HG03571 (cell line): ENCODE measurements around the gene OVOL1.
"Not testable (repeated sequence)": the region's sequence is repeated elsewhere in the genome, so short reads cannot be mapped to it uniquely, and the experiment has no call there.

Source experiments
- ATAC-seq: cut with Tn5 transposase; IDR thresholded peaks from one replicate; pipeline ENCODE4 v1.9.1; 2021; ENCODE audit not compliant: unreplicated experiment

The OVOL1 gene

DNA sequence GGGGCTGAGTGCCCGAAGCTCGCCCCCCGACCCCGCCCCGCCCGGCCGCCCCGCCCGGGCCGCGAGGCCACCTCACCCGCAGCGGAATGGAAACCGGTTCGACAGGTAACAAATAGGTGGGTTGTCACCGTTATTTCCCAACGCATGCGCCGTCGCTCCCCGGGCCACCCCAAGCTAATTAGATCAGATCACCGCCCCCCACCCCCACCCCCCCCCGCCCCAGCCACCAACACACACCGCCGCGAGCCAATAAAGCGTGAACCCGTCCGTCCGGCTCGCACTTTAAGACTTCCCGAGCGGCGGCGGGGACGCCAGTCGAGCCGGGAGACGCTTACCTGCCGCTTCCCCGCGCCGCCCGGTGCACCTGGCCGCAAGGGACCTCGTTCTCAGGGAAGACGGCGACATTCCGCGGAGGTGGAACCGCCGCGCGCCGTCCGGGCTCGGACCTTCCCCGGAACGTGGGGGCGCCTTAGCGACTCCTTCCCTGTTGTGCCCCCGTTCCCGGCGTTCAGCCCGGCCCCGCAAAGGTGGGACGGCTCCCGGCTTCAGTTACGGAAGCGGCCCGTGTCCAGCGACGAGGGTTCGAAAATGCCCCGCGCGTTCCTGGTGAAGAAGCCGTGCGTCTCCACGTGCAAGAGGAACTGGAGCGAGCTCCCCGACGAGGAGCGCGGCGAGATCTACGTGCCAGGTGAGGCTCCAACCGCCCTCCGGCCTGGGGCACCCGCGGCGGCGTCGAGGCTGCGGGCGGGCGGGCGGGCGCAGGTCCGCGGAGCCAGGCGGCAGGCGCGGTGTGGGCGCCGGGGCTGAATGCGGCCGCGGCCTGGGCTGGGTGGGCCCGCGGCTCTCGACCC is at the start of gene OVOL1:
TSS of gene OVOL1 (plus strand) at position 278 of the 851 bp plus-strand sequence. CDS start at position 589, 311 bp downstream.
- no peak for ATAC-seq

DNA sequence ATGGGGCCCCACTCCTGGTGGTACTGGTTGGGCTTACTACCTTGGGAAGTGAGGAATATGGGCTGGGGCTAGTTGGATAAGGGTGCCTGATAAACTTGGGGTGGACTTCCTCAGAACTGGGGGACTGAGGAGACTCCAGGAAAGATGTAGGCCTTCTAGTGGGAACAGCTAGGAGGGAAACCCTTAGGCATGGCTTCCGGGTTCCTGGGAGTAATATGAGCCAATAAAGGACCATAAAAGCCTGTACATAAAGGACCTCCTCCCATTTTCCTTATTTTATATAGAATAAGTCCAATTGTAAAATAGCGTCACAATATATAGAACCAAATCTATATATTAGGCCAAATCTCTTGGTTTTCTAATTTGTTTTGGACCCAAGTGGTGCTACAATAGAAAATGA is 47.8 kb upstream of the OVOL1 start:
- ATAC-seq: no peak

DNA sequence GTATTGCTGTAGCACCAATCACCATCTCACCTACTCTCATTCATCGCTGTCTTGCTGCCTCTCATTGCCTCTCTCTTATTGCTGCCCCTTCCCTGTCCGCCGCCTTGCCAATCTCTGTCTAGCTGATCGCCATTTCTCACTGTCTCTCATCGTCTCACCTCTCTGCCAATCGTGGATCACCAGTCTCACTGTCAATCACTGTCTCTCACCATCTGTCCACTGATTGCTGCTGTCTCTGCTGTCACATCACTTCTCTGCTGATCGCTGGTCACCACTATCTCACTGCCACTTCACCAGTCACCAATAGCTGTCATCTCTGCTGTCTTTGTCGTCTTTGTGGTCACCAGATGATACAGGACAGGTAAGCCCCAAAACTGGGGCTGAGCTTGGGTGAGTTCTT is 45.7 kb upstream of the OVOL1 start:
- no peak for ATAC-seq

DNA sequence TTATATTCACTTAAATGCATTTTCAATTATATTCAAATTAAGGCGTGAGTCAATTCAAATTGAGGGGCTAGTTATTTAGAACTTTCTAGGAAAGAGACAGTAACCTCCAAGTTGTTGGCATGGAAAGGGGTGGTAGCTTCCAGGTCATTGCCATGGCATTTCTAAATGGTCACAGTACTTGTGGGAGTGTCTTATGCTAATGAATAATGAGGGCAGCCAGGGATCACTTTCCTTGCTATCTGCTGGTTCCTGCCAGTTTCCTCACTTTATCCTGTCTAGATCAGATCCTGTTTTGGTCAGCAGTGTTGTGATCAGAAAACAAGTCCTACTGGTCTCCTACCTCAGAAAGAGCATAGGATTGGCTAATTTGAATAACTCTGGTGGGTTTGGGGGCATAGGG is 44.5 kb upstream of the OVOL1 start:
- no peak for ATAC-seq

DNA sequence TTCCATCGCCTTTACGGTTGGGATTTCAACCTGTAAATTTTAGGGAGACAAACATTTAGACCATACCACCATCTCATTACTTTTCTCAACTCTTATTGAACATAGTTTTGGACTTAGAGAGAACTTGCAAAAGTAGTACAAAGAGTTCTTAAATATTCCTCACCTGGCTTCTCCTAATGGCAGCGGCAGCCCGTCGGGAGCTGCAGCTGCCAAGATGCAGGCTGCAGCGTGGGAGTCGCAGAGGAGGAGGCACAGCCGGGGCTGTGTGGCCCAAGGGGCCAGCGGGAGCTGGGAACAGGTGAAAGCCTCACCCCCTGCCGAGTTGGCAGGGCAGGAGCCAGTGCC is 43.2 kb upstream of the OVOL1 start:
- ATAC-seq: no peak

DNA sequence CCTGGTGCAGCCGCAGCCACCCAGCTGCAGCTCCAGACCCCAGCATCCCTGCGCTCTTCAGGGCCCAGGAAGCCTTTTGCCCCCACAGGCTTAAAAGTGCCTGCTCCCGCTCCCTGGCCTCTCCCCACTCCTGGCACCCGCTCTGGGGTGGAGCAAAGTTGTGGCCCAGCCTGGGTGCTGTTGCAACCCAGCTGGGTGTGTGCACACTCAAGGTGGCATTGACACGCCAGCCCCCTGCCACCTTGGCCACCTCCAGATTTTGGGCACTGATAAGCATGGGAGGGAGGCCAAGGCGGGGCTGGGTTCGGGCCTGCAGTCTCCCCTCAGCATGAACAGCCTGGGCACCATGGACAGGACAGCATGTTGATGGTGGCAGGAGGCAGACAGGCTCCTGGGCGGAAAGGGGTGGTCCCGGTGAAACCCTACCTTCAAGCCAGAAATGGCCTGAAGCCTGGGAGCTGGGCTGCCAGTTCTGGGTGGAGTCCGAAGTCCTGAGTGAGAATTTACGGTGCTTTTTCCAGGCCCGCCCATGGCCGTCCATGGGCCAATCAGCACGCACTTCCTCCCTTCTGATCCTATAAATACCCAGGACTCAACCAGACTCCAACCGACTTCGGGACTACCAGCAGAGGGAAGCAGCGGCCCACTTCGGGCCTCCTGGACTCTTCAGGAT is 42.7 kb upstream of the OVOL1 start:
- no peak for ATAC-seq

DNA sequence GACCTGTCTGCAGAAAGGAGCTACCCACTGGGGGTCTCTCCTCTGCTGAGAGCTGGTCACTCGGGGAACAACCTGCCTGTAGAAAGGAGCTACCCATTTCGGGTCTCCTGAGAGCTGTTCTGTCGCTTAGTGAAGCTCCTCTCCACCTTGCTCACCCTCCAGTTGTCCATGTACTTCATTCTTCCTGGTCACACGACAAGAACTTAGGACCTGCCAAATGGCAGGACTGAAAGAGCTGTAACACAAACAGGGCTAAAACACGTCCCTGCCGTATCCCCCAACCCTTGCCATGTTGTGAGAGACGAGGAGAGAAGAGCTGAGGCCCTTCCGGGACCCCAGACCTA is 42.2 kb upstream of the OVOL1 start:
- no peak for ATAC-seq

DNA sequence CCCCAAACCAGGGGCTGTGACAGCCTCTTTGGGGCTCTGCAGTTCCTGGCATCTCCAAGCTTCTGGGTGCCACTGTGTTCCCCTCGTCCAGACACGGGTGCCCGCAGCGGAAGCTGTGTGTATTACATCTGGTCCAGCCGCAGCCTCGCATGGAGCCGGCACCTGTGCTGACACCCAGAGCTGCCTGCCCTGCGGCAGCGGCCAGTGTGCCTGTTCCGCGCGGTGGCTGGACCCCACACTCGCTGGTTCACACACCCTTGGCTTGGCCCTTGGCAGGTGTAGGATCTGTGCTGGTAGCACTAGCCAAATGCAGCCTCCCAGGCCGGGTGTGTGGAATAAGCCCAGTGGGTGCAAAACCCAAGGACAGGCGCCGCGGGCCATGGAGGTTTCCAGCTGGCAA is 41.8 kb upstream of the OVOL1 start:
- no peak for ATAC-seq

DNA sequence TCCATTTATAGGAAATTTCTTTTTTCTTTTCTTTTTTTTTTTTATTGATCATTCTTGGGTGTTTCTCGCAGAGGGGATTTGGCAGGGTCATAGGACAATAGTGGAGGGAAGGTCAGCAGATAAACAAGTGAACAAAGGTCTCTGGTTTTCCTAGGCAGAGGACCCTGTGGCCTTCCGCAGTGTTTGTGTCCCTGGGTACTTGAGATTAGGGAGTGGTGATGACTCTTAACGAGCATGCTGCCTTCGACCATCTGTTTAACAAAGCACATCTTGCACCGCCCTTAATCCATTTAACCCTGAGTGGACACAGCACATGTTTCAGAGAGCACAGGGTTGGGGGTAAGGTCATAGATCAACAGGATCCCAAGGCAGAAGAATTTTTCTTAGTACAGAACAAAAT is 24.7 kb upstream of the OVOL1 start:
- not testable (repeated sequence) for ATAC-seq

DNA sequence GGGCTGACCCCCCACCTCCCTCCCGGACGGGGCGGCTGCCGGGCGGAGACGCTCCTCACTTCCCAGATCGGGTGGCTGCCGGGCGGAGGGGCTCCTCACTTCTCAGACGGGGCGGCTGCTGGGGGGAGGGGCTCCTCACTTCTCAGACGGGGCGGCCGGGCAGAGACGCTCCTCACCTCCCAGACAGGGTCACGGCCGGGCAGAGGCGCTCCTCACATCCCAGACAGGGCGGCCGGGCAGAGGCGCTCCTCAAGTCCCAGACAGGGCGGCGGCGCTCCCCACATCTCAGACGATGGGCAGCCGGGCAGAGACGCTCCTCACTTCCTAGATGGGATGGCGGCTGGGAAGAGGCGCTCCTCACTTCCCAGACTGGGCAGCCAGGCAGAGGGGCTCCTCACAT is 24.0 kb upstream of the OVOL1 start:
- not testable (repeated sequence) for ATAC-seq

DNA sequence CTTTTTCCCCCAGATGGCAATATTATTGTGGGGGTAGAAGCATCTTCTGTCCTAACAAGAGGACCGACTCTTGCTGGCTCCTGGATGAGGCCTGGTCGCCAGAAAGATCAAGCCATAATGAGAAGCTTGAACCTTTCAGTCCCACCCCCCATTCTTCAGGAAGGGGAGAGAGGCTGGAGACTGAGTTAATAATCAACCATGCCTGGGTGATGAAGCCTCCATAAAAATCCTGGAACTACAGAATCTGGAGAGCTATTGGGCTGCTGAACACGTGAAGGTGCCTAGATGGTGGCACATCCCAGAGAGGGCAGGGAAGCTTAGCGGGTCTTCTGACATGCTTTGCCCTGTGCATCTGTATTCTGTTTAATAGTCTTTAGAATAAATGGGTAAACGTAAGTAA is 22.4 kb upstream of the OVOL1 start:
- no peak for ATAC-seq

DNA sequence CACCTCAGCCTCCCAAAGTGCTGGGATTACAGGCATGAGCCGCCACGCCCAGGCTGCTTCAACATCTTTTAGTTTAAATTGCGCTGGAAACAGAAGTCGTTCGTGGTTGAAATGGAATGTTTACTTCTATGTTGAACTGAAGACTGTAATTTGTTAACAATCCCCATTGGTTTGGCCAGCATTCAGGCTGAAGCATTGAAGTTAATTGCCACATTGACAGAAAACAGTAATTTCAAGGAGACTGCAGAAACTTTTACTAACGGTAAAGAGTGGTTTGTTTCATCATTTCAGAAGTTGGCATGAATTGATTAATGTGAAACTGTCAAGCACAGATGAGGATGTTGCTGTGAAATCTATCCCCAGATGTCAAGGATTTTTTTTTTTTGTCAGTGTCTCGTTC is 20.3 kb upstream of the OVOL1 start:
- no peak for ATAC-seq

DNA sequence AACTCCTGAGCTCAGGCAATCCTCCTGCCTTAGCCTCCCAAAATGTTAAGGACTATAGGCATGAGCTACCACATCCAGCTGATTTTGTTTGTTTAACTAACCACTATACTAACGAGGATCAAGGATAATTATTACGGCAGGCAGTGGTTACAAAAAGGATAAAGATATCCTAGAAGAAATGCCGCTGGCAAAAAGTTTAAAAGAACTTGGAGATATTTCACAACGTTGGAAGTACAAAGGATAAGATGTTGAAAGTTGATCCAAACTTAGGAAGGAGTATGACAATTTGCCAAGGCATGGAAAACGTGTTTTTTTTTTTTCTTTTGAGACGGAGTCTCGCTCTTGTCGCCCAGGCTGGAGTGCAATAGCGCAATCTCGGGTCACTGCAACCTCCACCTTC is 19.5 kb upstream of the OVOL1 start:
- no peak for ATAC-seq

DNA sequence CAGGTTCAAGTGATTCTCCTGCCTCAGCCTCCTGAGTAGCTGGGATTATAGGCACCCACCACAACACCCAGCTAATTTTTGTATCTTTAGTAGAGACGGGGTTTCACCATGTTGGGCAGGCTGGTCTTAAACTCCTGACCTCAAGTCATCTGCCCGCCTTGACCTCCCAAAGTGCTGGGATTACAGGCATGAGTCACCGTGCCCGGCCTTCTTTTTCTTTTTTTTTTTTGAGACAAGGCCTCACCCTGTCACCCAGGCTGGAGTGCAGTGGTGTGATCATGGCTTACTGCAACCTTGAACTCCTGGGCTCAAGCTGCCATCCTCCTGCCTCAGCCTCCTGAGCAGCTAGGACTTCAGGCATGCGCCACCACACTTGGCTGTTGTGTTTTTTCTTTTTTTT is 19.1 kb upstream of the OVOL1 start:
- not testable (repeated sequence) for ATAC-seq

DNA sequence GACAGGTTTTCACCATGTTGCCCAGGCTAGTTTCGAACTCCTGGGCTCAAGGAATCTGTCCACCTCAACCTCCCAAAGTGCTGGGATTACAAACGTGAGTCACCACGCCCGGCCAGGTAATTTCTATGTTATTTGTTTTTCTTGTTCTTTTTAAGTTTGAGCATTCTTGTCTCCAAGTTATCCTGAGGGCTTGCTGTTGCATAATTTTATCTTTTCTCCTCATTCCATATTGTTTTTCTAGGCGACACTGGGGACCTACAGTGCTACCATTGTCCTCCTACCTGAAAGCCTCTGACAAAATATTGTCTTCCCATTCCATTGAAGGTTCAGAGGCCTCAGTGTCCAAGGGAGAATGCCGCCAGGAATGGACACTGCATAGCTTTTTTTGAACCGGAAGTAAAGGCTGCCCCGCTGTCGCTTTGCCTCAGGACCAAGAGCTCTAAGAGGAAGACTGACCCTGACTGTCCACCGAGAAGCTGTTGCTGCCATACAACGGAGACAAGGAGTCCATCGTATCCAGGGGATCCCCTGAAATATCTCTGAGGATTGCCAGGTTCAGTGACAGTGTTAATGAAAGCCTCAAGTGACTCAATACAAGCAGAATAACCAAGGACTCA is 15.8 kb upstream of the OVOL1 start:
- no peak for ATAC-seq

DNA sequence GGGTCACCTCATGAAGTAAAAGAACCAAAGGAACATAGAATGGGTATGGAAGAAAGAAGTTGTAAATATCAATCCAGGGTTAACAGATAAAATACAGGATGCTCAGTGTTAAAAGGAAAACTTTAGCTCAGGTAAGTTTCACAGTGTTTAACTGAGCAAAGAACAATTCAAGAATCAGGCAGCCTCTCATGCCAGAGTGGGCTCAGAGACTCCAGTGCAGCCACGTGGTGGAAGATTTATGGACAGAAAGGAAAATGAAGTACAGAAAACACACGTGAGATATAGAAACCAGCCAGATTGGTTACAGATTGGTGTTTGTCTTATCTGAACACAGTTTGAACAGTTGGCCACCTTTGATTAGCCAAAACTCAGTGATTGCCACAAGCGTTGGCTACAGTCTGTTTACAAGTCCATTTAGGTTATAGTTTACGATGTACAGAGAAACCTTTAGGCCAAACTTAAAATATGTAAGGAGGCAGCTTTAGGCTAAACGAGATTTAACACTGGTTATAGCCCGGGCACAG is 15.2 kb upstream of the OVOL1 start:
- no peak for ATAC-seq

DNA sequence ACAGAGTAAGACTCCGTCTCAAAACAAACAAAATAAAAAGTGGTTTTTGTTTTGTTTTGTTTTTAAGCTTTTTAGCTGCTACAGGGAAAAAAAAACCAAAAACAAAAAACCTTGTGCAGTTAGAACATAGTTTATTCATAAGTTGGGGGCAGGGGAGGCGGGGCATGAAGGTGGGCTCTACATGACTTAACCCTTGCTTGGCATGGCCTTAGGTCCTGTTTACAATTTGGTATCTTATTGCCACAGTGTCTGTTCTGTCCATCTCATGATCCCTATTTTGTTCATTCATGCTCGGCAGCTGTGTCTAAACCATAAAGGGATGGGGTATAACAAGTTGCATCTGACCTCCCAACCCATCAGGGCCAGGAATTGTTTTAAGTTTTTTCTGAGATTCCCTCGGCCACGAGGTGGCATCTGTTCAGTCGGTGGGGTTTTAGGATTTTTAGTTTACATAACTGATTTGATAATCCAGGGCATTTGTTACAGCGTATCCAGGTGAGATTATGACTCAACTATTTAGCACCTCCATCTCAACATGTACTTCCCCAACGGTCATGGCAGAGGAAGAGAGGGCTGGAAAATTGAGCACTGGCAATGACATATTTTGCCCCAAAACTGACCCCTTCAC is 13.0 kb upstream of the OVOL1 start:
- ATAC-seq: no peak

DNA sequence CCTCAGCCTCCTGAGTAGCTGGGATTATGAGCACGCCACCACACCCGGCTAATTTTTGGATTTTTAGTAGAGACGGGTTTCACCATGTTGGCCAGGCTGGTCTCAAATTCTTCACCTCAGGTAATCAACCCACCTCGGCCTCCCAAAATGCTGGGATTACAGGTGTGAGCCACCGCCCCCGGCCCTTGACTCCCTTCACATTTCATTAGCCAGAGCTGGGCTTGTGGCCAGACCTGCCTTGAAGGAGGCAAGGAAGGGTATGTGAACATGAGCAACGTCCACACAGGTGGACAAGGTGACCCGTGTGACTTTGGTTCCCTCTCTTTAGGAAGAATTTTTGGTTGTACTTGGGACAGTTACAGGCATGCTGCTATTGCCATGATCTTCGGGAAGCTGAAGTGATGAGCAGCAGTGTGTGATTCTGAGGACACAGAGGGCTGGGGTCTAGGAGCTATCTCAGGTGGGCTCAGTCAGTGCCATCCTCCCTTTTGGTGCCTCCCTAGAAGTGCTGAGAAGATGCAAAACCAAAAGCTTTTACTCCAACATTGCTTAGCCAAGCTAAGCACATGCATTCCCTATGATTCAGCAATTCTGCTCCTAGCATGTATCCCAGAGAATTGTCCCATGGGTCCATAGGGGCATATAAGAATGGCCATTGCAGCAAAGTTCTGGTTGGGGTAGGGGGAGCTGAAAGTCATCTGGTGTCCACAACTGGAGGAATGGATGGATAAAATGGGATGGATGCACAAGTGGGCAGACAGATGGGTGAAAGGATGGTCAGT is 12.1 kb upstream of the OVOL1 start:
- ATAC-seq: no peak

DNA sequence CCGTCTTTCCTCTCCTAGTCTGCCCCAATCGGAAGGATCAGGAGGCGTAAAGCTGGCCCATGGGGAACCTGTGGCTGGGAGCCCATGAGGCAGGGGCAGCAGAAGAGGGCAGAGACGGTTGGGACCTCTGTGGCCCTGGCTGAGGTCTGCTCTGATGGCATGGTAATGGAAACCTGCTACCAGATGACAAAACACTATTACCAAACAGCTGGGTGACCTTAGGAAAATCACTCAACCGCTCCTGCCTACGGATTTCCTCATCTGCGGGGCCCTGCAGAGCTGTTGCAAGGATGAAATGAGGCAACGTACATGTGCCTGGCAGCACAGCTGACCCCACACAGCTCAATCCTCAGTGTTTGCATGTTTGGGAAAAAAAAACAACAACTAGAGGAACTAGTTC is 10.7 kb upstream of the OVOL1 start:
- no peak for ATAC-seq

DNA sequence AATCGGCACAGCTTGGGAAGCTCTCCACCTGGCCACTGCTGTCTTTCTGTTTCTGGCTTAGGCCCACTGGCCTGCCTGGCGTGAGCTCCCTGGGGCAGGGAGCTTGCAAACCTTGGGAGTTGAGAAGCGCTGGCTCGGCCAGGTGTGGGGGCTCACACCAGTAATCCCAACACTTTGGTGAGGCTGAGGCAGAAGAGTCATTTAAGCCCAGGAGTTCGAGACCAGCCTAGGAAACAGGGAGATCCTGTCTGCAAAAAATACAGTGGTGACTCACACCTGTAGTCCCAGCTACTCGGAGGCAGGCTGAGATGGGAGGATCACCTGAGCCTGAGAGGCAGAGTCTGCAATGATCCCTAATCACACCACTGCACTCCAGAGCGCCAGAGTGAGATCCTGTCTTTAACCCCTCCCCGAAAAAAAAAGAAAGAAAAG is 10.1 kb upstream of the OVOL1 start:
- no peak for ATAC-seq

DNA sequence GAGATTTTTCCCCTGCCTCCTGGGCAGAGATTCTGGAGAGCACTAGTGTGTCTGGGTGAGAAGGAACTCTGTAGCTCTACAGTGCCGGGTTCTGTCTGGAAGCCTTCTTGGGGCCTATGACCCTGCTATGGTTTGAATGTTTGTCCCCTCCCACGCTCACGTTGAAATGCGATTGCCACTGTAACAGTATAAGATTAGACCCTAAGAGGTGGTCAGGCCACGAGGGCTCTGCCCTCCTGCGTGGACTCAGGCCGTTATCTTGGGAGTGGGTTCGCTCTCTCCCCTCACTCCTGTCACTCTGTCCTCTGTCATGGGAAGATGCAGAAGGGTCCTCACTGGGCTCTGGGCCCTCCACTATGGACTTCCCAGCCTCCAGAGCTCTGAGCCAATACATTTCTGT is 9.6 kb upstream of the OVOL1 start:
- ATAC-seq: no peak
